WI38 (cell line): ENCODE results near the gene SPNS3.

Experiments
- H3K4me3 ChIP-seq: 2 replicates; pipeline ENCODE4 v1.5.1; 2011; ENCODE audit warnings: low read depth, mild to moderate bottlenecking, control low read depth, low read length
- TF ChIP-seq, protein P1 (sequence below): IDR thresholded peaks from 2 replicates; pipeline ENCODE4 v1.5.1; 2012; ENCODE audit warnings: low read depth, mild to moderate bottlenecking, control low read depth, low read length

SPNS3 gene

DNA sequence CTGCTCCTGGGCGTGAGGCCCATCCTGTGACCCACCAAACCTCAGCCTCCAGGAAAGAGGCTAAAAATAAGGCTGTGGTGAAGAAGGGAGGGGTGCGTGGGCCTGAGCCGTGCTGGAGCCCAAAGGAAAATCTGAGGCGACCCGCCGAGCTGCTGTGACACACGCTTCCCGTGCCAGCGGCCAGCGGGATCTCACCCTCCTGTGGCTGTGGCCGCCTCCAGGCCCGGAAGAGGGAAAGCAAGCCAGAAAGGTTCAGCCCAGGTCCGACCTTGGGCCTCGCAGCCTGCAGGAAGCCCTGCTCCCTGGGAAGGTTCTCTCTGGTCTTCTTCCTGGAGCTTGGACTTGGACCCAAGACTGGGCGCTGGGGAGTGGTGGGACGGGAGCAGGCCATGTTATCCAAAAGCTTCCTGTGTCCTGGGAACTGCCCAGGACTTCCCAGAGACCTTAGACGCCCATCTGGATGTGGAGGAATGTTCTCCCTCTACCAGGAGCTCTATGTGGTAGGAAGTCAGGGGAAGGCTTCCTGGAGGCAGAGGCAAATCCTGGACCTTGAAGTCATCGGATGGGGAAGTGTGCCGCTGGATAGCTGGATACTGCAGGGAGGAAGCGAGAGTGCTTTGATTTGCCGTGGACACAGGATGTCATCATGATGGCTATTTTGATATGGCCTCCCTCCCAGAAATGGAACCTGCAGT lies 76.3 kb downstream of the SPNS3 start:
- H3K4me3 ChIP-seq = no peak overlapping the region
- TF ChIP-seq, protein P1, sequence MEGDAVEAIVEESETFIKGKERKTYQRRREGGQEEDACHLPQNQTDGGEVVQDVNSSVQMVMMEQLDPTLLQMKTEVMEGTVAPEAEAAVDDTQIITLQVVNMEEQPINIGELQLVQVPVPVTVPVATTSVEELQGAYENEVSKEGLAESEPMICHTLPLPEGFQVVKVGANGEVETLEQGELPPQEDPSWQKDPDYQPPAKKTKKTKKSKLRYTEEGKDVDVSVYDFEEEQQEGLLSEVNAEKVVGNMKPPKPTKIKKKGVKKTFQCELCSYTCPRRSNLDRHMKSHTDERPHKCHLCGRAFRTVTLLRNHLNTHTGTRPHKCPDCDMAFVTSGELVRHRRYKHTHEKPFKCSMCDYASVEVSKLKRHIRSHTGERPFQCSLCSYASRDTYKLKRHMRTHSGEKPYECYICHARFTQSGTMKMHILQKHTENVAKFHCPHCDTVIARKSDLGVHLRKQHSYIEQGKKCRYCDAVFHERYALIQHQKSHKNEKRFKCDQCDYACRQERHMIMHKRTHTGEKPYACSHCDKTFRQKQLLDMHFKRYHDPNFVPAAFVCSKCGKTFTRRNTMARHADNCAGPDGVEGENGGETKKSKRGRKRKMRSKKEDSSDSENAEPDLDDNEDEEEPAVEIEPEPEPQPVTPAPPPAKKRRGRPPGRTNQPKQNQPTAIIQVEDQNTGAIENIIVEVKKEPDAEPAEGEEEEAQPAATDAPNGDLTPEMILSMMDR = no peak

DNA sequence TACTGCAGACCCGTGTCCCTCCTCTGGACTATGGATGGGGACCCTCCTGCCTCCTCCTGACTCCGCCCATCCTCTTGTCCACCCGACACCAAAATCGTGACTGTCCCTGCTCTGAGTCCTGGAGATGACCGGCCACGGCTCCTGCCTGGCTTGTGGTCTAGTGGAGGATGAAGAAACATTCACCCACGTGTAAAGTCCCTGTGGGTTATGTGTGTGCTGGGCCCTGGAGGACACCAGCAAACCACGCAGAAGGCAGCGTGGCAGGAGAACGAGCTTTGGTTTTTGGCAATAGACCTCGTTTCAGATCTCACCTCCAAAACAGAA lies 76.8 kb downstream of the SPNS3 start:
- no peak overlapping the region for H3K4me3 ChIP-seq
- TF ChIP-seq, protein P1 = no peak

DNA sequence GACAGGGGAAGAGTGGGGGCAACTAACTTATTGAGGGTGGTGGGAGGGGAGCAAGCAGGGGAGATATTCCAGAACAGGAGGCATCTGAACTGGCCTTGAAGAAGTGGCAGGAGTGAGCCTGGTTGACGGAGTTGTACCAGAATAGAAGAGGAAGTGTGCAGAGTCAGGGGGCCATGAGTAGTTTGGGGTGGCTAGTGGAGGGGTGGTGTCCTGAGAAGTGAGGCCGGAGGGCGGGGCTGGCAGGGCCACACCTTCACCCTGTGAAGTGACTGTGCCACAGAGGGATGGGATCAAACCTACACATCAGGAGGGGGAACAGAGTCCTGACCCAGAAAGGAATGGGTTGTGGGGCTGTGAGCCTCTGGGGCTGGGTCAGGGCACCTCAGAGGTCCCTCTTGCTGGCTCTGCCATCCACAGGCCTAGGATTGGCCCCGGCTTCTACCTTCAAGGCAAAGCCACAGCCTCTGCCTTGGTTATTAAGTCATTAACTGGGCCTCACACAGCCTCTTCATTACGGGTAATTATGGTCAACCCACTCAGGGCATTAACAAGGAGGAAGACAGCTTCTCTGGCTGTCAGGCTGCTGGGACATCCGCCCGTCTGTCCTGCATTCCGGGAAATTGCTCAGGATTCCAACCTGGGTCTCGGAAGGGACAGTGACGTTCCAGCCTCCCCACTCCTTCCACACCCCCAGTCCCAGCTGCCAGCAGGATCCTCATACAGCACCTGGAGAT lies 77.6 kb downstream of the SPNS3 start:
- TF ChIP-seq, protein P1 = no peak
- no peak overlapping the region for H3K4me3 ChIP-seq

DNA sequence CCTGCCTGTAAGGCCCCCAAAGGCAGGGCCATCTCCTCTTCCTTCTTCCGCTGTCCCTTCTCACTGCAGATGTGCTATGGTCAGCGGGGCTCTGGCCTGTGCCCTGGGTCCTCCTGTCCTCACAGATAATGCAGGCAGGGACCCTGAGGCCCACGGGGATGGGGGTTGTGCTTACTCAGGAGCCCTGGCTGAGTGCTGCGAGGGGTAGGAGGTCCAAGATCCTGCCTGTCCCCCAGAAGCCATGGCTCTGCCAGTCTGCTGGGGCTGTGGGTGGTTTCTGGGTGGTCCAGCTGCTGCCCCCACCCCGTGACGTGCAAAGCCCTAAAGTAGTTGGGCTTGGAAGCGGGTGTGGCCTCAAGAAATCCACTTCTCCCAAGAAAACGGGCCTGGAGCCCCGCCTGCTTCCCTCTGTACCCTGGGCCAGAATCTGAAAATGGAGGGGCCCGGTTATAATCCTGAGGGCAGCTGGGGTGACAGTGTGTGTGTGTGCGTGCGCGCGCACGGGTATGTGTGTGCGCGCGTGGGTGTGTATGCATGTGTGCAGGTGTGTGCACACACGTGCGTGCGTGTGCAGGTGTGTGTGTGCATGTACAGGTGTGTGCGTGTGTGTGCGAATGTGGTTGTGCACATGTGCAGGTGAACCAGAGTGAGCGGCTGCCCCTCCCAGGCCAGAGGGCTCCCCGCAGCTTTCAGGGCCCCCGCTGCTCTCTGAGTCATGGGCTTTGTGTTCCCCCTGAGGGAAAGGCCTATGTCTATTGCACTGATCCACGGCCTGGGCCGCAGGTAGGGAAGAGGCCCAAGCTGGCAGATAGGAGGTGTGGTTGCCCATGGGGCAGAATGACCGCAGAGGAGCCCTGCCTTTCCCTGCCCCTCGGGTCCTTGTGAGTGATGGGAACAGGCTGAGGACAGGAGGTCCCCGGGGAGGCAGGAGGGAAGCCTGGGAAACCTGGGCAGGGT lies 78.7 kb downstream of the SPNS3 start:
- H3K4me3 ChIP-seq = no peak overlapping the region

DNA sequence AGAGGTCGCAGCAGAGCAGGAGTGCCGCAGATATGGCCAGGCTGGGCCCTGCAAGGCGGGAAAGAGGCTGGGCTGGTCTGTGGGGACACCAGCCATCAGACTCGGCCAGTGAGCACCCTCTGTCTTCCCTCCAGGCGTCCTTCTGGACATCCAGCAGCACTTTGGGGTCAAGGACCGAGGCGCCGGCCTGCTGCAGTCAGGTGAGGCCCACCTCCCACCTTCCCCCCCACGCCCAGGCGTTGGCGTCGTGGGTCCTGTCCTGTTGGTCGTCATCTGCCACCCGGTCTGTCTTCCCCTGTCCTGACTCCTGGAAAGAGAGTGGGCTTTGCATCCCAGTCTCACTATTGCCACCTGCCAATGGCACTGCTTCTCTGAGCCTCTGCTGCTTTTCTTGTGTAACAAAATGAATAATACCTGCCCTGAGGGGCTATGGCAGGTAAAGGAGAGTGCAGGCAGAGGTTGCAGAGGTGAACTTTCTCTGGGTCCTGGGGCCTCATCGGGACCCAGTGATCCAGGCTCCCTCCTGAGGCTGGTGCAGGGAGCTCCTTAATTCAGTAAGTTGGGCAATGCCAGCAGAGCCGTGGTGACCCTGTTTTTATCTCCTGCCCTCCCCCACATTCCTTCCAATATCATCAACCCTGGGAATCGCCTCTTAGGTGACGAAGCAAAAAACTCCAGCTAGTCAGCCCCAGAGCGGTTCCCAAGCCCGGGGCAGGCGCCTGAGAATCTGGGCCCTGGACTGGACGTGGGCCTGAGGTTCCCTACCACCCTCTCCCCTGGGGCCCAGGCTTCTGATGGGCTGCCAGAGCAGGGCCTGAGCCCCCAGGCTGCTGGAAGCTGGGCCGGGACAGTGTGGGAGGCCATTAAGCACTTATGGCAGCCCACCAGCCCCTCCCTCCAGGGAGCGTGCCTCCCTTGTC lies 79.6 kb downstream of the SPNS3 start:
- no peak overlapping the region for H3K4me3 ChIP-seq
- TF ChIP-seq, protein P1 = no peak

More for the DNA sequence above, 78.7 kb downstream of the SPNS3 start:
- TF ChIP-seq, protein P1 = no peak

DNA sequence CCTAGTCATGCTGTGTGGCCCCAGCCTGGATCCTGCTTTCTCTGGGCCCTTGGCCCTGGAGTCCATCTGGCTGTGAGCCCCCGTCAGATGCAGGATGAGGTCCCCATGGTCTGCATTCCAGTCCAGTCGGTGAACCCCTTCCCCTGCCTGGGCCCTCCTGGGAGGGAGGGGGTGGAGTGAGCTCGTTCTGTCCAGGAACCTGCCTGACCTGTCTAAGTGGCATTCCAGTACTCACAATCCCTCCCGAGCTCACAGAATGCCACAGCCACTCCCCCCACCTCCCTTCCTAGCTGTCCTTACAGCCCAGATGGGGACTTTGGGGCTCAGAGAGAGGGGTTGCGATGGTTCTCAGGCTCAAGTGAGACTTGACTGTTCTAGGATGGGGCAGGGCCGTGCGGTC lies 80.5 kb downstream of the SPNS3 start:
- TF ChIP-seq, protein P1 = no peak
- H3K4me3 ChIP-seq = no peak overlapping the region
